IPS DF 4.7 (cell line): ENCODE results near the gene EYA4.

Experiments used
- DNase-seq: peaks from one replicate; pipeline ENCODE4 v3.0.0-alpha.2; 2013; ENCODE audit warnings: low spot score; ENCODE audit errors: extremely low read depth

EYA4 gene

GRCh38 chr6:133568970-133569889 is 328.1 kb downstream of the EYA4 start:
- no peak for DNase-seq

GRCh38 chr6:133571681-133572080 is 330.5 kb downstream of the EYA4 start:
- no peak for DNase-seq

- DNase-seq, result no peak
Measured at GRCh38 chr6:133577851-133578250, 336.7 kb downstream of the EYA4 start.
